HEK293 (cell line): ENCODE measurements around the gene FXYD5.

Experiments used
- BCL6B ChIP-seq: fragments of 450-650 bp; formaldehyde crosslinking; IDR thresholded peaks from 2 replicates; pipeline ENCODE4 v1.5.1; 2017; ENCODE audit warnings: missing biosample characterization, missing genetic modification characterization
- HOXA7 ChIP-seq: sonication (generic); formaldehyde crosslinking; IDR thresholded peaks from 2 replicates; pipeline ENCODE4 v1.8.1; 2022; ENCODE audit warnings: missing genetic modification reagents, borderline replicate concordance
- ZBTB21 ChIP-seq: fragments of 450-650 bp; formaldehyde crosslinking; IDR thresholded peaks from 2 replicates; pipeline ENCODE4 v1.5.1; 2017; ENCODE audit warnings: missing biosample characterization, missing genetic modification characterization

GRCh38 chr19:35156673-35157014 lies 2.1 kb downstream of the FXYD5 start:
- TF ChIP-seq ZBTB21 (tag by site-specific recombination) (no peak), HOXA7 (CRISPR knock-in tag) (no peak), BCL6B (tag by site-specific recombination) (no peak)
